Panc1 (cell line): ENCODE measurements around the gene UTRN. TPM values are rescaled to one million over a fixed set of nuclear protein-coding genes. Genes with fewer than 3 reads are reported as not detected.

Experiments
- ATAC-seq: fragments of 200-7000 bp; cut with Tn5 transposase; 2 replicates; pipeline ENCODE4 v1.9.1; 2020; ENCODE audit warnings: mild to moderate bottlenecking, moderate library complexity
- BruUV-seq: library from RNA; stranded (reverse); fragments of 400-500 nt; replicated peaks from 2 replicates; lab custom pipeline; 2021; lab: Mats Ljungman, UMichigan
- CTCF ChIA-PET: fragments of 300-600 bp; sonication (Branson Sonifier 250); formaldehyde crosslinking; loops from one replicate; lab custom pipeline; 2022; ENCODE audit warnings: antibody characterized with exemption; lab: Charles Lee
- POLR2A ChIA-PET: fragments of 300-600 bp; sonication (Branson Sonifier 250); formaldehyde crosslinking; loops from one replicate; lab custom pipeline; 2022; ENCODE audit warnings: antibody characterized with exemption; lab: Charles Lee
- DNase-seq: peaks from one replicate; pipeline ENCODE4 v3.0.0-alpha.2; 2010; ENCODE audit warnings: low read depth, low spot score
- H3K27ac ChIP-seq: 2 replicates; pipeline ENCODE4 v1.5.1; 2011; ENCODE audit warnings: mild to moderate bottlenecking, low read length, inconsistent platforms
- H3K27me3 ChIP-seq: fragments of 200-500 bp; sonication (Bioruptor generic); 2 replicates; pipeline ENCODE4 v1.6.0; 2014; ENCODE audit warnings: low read length, inconsistent platforms; ENCODE audit not compliant: control insufficient read depth, insufficient read depth
- H3K36me3 ChIP-seq: fragments of 200-500 bp; sonication (Bioruptor generic); 2 replicates; pipeline ENCODE4 v1.5.1; 2014; ENCODE audit warnings: inconsistent platforms, mild to moderate bottlenecking, low read length, moderate library complexity; ENCODE audit not compliant: control insufficient read depth, insufficient read depth
- H3K4me1 ChIP-seq: 2 replicates; pipeline ENCODE4 v1.5.1; 2011; ENCODE audit warnings: inconsistent platforms, mild to moderate bottlenecking, low read length, moderate library complexity; ENCODE audit not compliant: control insufficient read depth, insufficient read depth
- H3K4me3 ChIP-seq, 2 experiments: 2 replicates each; pipeline ENCODE4 v1.5.1; 2011 to 2012; ENCODE audit warnings: low read depth in 2 of 2, low read length in 2 of 2, mild to moderate bottlenecking in 2 of 2, inconsistent platforms in 1 of 2, moderate library complexity in 1 of 2
- H3K9me3 ChIP-seq: fragments of 200-500 bp; sonication (Bioruptor generic); 2 replicates; pipeline ENCODE4 v1.5.1; 2014; ENCODE audit warnings: low read depth, mild to moderate bottlenecking, inconsistent platforms, low read length, moderate library complexity; ENCODE audit not compliant: control insufficient read depth, insufficient read depth
- CTCF ChIP-seq: fragments of 450-650 bp; IDR thresholded peaks from 2 replicates; pipeline ENCODE4 v1.5.1; 2017; ENCODE audit warnings: mild to moderate bottlenecking
- POLR2AphosphoS5 ChIP-seq: IDR thresholded peaks from 2 replicates; pipeline ENCODE4 v1.6.1; 2012; ENCODE audit warnings: mild to moderate bottlenecking, low read depth, low read length, moderate library complexity
- SIN3A ChIP-seq: IDR thresholded peaks from 2 replicates; pipeline ENCODE4 v1.6.1; 2012; ENCODE audit warnings: low read depth, mild to moderate bottlenecking, low read length, moderate library complexity, borderline replicate concordance; ENCODE audit not compliant: insufficient read depth
- TCF7L2 ChIP-seq: IDR thresholded peaks from 2 replicates; pipeline ENCODE4 v1.6.1; 2011; ENCODE audit warnings: mild to moderate bottlenecking, low read depth, low read length, inconsistent platforms
- in situ Hi-C: cut with HindIII; loops from 2 replicates; pipeline ENCODE4 v1.10.0; 2016; ENCODE audit warnings: low sequenced_read_pairs, low pct_unique_long_range_greater_than_20kb
- intact Hi-C: fragments of 100-400 bp; cut with micrococcal nuclease; formaldehyde crosslinking; loops from one replicate; pipeline ENCODE4 v1.10.0; 2022; ENCODE audit not compliant: unreplicated experiment
- total RNA-seq: library from RNA; stranded (reverse); gene quantifications from one replicate; pipeline ENCODE4 v1.2.1, GENCODE V29; 2021; ENCODE audit not compliant: unreplicated experiment
- TF ChIP-seq, protein P1 (sequence below), 2 experiments: IDR thresholded peaks; 2 replicates each; pipeline ENCODE4 v1.6.1; 2011 to 2012; ENCODE audit warnings: low read depth in 2 of 2, control low read depth in 1 of 2, low read length in 1 of 2, mild to moderate bottlenecking in 1 of 2, moderate library complexity in 1 of 2; ENCODE audit not compliant: insufficient read depth in 1 of 2

Gene UTRN
- total RNA-seq, 1 experiment from 2014 or later, result 122 TPM

GRCh38 chr6:144314003-144314485, 28.9 kb downstream of the UTRN start:
- Histone ChIP-seq H3K4me1 (peaks cover 16% of the 10 kb centered on the region), H3K27me3 (no peaks in the 10 kb centered on the region), H3K9me3 (no peaks in the 10 kb centered on the region), H3K27ac (no peak overlapping the region), H3K4me3 (no peak overlapping the region), H3K36me3 (no peaks in the 10 kb centered on the region)
- TF ChIP-seq TCF7L2, result no peak
- TF ChIP-seq CTCF, result no peak
- no peak for TF ChIP-seq SIN3A
- TF ChIP-seq POLR2AphosphoS5, result no peak
- TF ChIP-seq, protein P1, sequence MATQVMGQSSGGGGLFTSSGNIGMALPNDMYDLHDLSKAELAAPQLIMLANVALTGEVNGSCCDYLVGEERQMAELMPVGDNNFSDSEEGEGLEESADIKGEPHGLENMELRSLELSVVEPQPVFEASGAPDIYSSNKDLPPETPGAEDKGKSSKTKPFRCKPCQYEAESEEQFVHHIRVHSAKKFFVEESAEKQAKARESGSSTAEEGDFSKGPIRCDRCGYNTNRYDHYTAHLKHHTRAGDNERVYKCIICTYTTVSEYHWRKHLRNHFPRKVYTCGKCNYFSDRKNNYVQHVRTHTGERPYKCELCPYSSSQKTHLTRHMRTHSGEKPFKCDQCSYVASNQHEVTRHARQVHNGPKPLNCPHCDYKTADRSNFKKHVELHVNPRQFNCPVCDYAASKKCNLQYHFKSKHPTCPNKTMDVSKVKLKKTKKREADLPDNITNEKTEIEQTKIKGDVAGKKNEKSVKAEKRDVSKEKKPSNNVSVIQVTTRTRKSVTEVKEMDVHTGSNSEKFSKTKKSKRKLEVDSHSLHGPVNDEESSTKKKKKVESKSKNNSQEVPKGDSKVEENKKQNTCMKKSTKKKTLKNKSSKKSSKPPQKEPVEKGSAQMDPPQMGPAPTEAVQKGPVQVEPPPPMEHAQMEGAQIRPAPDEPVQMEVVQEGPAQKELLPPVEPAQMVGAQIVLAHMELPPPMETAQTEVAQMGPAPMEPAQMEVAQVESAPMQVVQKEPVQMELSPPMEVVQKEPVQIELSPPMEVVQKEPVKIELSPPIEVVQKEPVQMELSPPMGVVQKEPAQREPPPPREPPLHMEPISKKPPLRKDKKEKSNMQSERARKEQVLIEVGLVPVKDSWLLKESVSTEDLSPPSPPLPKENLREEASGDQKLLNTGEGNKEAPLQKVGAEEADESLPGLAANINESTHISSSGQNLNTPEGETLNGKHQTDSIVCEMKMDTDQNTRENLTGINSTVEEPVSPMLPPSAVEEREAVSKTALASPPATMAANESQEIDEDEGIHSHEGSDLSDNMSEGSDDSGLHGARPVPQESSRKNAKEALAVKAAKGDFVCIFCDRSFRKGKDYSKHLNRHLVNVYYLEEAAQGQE (IDR thresholded peaks at IDR 0.05; ENCODE audit: insufficient read depth in 1 of 2, low read depth in 2 of 2, low read length in 1 of 2), result no peak
- ATAC-seq (no peak), DNase-seq (no peak)
- intact Hi-C loops (no loop called here), in situ Hi-C loops (no loop called here)
- ChIA-PET CTCF (interaction anchor here (0.7 kb wide), 2 partner anchors 26 to 808 kb away, joined by 3 read pairs; no protein-coding TSS in a partner anchor), POLR2A (no interaction called here)
- BruUV-seq, result no TSS peak

GRCh38 chr6:144314562-144314961, 29.4 kb downstream of the UTRN start:
- BruUV-seq, result no TSS peak
- intact Hi-C loops (no loop called here), in situ Hi-C loops (no loop called here)
- ChIA-PET POLR2A (no interaction called here), CTCF (interaction anchor here (0.6 to 0.7 kb wide), 3 partner anchors 26 to 809 kb away, joined by 3 read pairs; no protein-coding TSS in a partner anchor)
- ATAC-seq, result no peak
- no peaks in the 10 kb centered on the region for H3K36me3 ChIP-seq
- H3K9me3 ChIP-seq, result no peaks in the 10 kb centered on the region
- TF ChIP-seq POLR2AphosphoS5 (no peak), TCF7L2 (no peak), CTCF (no peak), SIN3A (no peak)
- TF ChIP-seq, protein P1 (IDR thresholded peaks at IDR 0.05; ENCODE audit: insufficient read depth in 1 of 2, low read depth in 2 of 2, low read length in 1 of 2), result no peak
- no peak overlapping the region for H3K27ac ChIP-seq
- no peak overlapping the region for H3K4me3 ChIP-seq
- no peak for DNase-seq
- no peaks in the 10 kb centered on the region for H3K27me3 ChIP-seq
- H3K4me1 ChIP-seq, result peaks cover 16% of the 10 kb centered on the region
